Effector memory CD8-positive, alpha-beta T cell (primary cell): ENCODE data around the gene CNN1.
A peak's percentile ranks its signal among the peaks of the same experiment; 100 is the strongest.
"Not testable (repeated sequence)": the region's sequence is repeated elsewhere in the genome, so short reads cannot be mapped to it uniquely, and the experiment has no call there.

Experiments used
- ATAC-seq: fragments of 150-1000 bp; cut with Tn5 transposase; replicated peaks from 2 replicates; pipeline ENCODE4 v1.10.0; 2021; ENCODE audit warnings: mild to moderate bottlenecking, moderate library complexity
- DNase-seq, 3 experiments: peaks; one replicate each; pipeline ENCODE4 v3.0.0; 2021
- H3K27ac Mint-ChIP-seq, 2 donors: one replicate each; pipeline ENCODE4 v1.8.0; 2022; ENCODE audit warnings: mild to moderate bottlenecking in 2 of 2, mixed read lengths in 2 of 2, moderate library complexity in 2 of 2
- H3K27me3 Mint-ChIP-seq, 2 donors: one replicate each; pipeline ENCODE4 v1.8.0; 2022; ENCODE audit warnings: mixed read lengths in 2 of 2
- H3K36me3 Mint-ChIP-seq: one replicate; pipeline ENCODE4 v1.8.0; 2022; ENCODE audit warnings: mild to moderate bottlenecking, moderate library complexity, mixed read lengths; ENCODE audit not compliant: insufficient read depth
- H3K4me1 Mint-ChIP-seq, 2 donors: one replicate each; pipeline ENCODE4 v1.8.0; 2022; ENCODE audit warnings: low read depth in 2 of 2, mixed read lengths in 2 of 2
- H3K4me3 Mint-ChIP-seq, 2 donors: one replicate each; pipeline ENCODE4 v1.8.0; 2022; ENCODE audit warnings: mild to moderate bottlenecking in 2 of 2, mixed read lengths in 2 of 2, moderate library complexity in 2 of 2
- H3K9me3 Mint-ChIP-seq, 2 donors: one replicate each; pipeline ENCODE4 v1.8.0; 2022; ENCODE audit warnings: mixed read lengths in 2 of 2

CNN1 gene

GRCh38 chr19:11563532-11563931 is 24.9 kb downstream of the CNN1 start:
- Mint-ChIP-seq H3K4me3 (no peak overlapping the region), H3K36me3 (peaks cover 7% of the 10 kb centered on the region), H3K27me3 (no peaks in the 10 kb centered on the region), H3K27ac (no peak overlapping the region), H3K4me1 (peaks cover 14% of the 10 kb centered on the region in 2 donors), H3K9me3 (no peaks in the 10 kb centered on the region)
- DNase-seq, result no peak
- no peak for ATAC-seq

- H3K27ac Mint-ChIP-seq, H3K36me3 Mint-ChIP-seq, H3K4me3 Mint-ChIP-seq, DNase-seq, H3K9me3 Mint-ChIP-seq, ATAC-seq, H3K27me3 Mint-ChIP-seq: not testable (repeated sequence)
- peaks cover 10% of the 10 kb centered on the region in 2 donors for H3K4me1 Mint-ChIP-seq
These were observed 25.6 kb downstream of the CNN1 start for GRCh38 chr19:11564082-11564807.

GRCh38 chr19:11565649-11565980 is 27.0 kb downstream of the CNN1 start:
- H3K27ac Mint-ChIP-seq, H3K9me3 Mint-ChIP-seq, H3K4me3 Mint-ChIP-seq, ATAC-seq, H3K36me3 Mint-ChIP-seq, DNase-seq, H3K4me1 Mint-ChIP-seq, H3K27me3 Mint-ChIP-seq: not testable (repeated sequence)

GRCh38 chr19:11566164-11566563 is 27.5 kb downstream of the CNN1 start:
- Mint-ChIP-seq H3K4me1 (no peaks in the 10 kb centered on the region), H3K36me3 (no peaks in the 10 kb centered on the region), H3K4me3 (no peak overlapping the region), H3K27ac (peak overlapping the region; percentile 8 to 23), H3K27me3 (no peaks in the 10 kb centered on the region), H3K9me3 (no peaks in the 10 kb centered on the region)
- no peak for DNase-seq
- no peak for ATAC-seq

- H3K36me3 Mint-ChIP-seq, result peaks cover 2% of the 10 kb centered on the region
- H3K9me3 Mint-ChIP-seq, result no peaks in the 10 kb centered on the region
- H3K27ac Mint-ChIP-seq, result no peak overlapping the region
- H3K27me3 Mint-ChIP-seq, result no peaks in the 10 kb centered on the region
- ATAC-seq, result no peak
- no peaks in the 10 kb centered on the region for H3K4me1 Mint-ChIP-seq
- no peak for DNase-seq
- no peak overlapping the region for H3K4me3 Mint-ChIP-seq
These were observed 31.4 kb downstream of the CNN1 start for GRCh38 chr19:11570039-11570462.

- H3K9me3 Mint-ChIP-seq, ATAC-seq, H3K4me1 Mint-ChIP-seq, H3K27ac Mint-ChIP-seq, H3K4me3 Mint-ChIP-seq, DNase-seq, H3K36me3 Mint-ChIP-seq, H3K27me3 Mint-ChIP-seq: not testable (repeated sequence)
These were observed 34.7 kb downstream of the CNN1 start for GRCh38 chr19:11573354-11573753.

GRCh38 chr19:11573763-11574162 is 35.1 kb downstream of the CNN1 start:
- H3K27ac Mint-ChIP-seq, ATAC-seq, H3K36me3 Mint-ChIP-seq, DNase-seq, H3K4me1 Mint-ChIP-seq, H3K4me3 Mint-ChIP-seq, H3K27me3 Mint-ChIP-seq, H3K9me3 Mint-ChIP-seq: not testable (repeated sequence)

GRCh38 chr19:11574689-11575088 is 36.0 kb downstream of the CNN1 start:
- DNase-seq (no peak), ATAC-seq (no peak)
- H3K4me3 Mint-ChIP-seq, result no peak overlapping the region
- no peak overlapping the region for H3K27ac Mint-ChIP-seq
- H3K36me3 Mint-ChIP-seq, result peaks cover 9% of the 10 kb centered on the region
- no peaks in the 10 kb centered on the region for H3K27me3 Mint-ChIP-seq
- peaks cover 0 to 5% of the 10 kb centered on the region in 2 donors for H3K4me1 Mint-ChIP-seq
- H3K9me3 Mint-ChIP-seq, result no peaks in the 10 kb centered on the region

- DNase-seq (no peak), ATAC-seq (no peak)
- Mint-ChIP-seq H3K36me3 (peaks cover 12% of the 10 kb centered on the region), H3K9me3 (no peaks in the 10 kb centered on the region), H3K4me3 (peak overlapping the region in 1 of 2 donors; percentile 1), H3K27me3 (no peaks in the 10 kb centered on the region), H3K27ac (peak overlapping the region in 1 of 2 donors; percentile 15), H3K4me1 (peaks cover 0 to 10% of the 10 kb centered on the region in 2 donors)
These were observed 37.6 kb downstream of the CNN1 start for GRCh38 chr19:11576227-11576626.

- Mint-ChIP-seq H3K9me3 (no peaks in the 10 kb centered on the region), H3K36me3 (peaks cover 14% of the 10 kb centered on the region), H3K27me3 (no peaks in the 10 kb centered on the region), H3K27ac (peak within 1 kb of the TSS; percentile 54 to 60), H3K4me3 (peak within 1 kb of the TSS; percentile 66 to 81), H3K4me1 (peaks cover 5 to 16% of the 10 kb centered on the region in 2 donors)
- no peak for ATAC-seq
- DNase-seq, result no peak
These were observed 39.0 kb downstream of the CNN1 start, which contains the start of gene ACP5 for GRCh38 chr19:11577451-11578257. Gene ACP5 (minus strand): TSS chr19:11577645. CDS start chr19:11577317, 328 bp downstream.

- H3K27ac Mint-ChIP-seq, result peak overlapping the region; percentile 54 to 60
- no peaks in the 10 kb centered on the region for H3K9me3 Mint-ChIP-seq
- peak overlapping the region; percentile 80 to 81 for H3K4me3 Mint-ChIP-seq
- H3K36me3 Mint-ChIP-seq, result peaks cover 14% of the 10 kb centered on the region
- no peaks in the 10 kb centered on the region for H3K27me3 Mint-ChIP-seq
- DNase-seq (peak in 1 of 3 experiments; percentile 9), ATAC-seq (peak; percentile 74)
- peaks cover 5 to 16% of the 10 kb centered on the region in 2 donors for H3K4me1 Mint-ChIP-seq
These were observed 39.8 kb downstream of the CNN1 start for GRCh38 chr19:11578258-11579142.

- Mint-ChIP-seq H3K4me1 (peaks cover 5 to 16% of the 10 kb centered on the region in 2 donors), H3K9me3 (no peaks in the 10 kb centered on the region), H3K36me3 (peaks cover 11% of the 10 kb centered on the region), H3K27me3 (no peaks in the 10 kb centered on the region), H3K4me3 (peak overlapping the region in 1 of 2 donors; percentile 80), H3K27ac (no peak overlapping the region)
- no peak for DNase-seq
- ATAC-seq, result no peak
These were observed 41.5 kb downstream of the CNN1 start for GRCh38 chr19:11580116-11580515.

GRCh38 chr19:11581740-11582139 is 43.1 kb downstream of the CNN1 start:
- Mint-ChIP-seq H3K27me3 (no peaks in the 10 kb centered on the region), H3K4me3 (peak overlapping the region; percentile 45 to 74), H3K36me3 (peaks cover 8% of the 10 kb centered on the region), H3K27ac (peak overlapping the region; percentile 41 to 82), H3K9me3 (no peaks in the 10 kb centered on the region), H3K4me1 (peaks cover 5 to 16% of the 10 kb centered on the region in 2 donors)
- peak; percentile 66 for ATAC-seq
- no peak for DNase-seq
